Keratinocyte (primary cell): ENCODE results near the gene CNTNAP1.
A peak's percentile ranks its signal among the peaks of the same experiment; 100 is the strongest.

Source experiments
- EZH2 ChIP-seq: IDR thresholded peaks from one replicate; pipeline ENCODE4 v1.6.1; 2012; ENCODE audit warnings: inconsistent platforms, mild to moderate bottlenecking, low read length, moderate library complexity
- TF ChIP-seq, protein P1 (sequence below), 3 experiments: IDR thresholded peaks in 1 of 3; conservative IDR thresholded peaks in 1 of 3; optimal IDR thresholded peaks in 1 of 3; 2 replicates in 2 of 3; 3 replicates in 1 of 3; pipeline versions ENCODE3 to v1.5.1; 2011; ENCODE audit warnings: low read length in 3 of 3, mild to moderate bottlenecking in 3 of 3, moderate library complexity in 2 of 3, control low read depth in 1 of 3, inconsistent platforms in 1 of 3; ENCODE audit not compliant: insufficient read depth in 2 of 3; ENCODE audit errors: extremely low read depth in 1 of 3

DNA sequence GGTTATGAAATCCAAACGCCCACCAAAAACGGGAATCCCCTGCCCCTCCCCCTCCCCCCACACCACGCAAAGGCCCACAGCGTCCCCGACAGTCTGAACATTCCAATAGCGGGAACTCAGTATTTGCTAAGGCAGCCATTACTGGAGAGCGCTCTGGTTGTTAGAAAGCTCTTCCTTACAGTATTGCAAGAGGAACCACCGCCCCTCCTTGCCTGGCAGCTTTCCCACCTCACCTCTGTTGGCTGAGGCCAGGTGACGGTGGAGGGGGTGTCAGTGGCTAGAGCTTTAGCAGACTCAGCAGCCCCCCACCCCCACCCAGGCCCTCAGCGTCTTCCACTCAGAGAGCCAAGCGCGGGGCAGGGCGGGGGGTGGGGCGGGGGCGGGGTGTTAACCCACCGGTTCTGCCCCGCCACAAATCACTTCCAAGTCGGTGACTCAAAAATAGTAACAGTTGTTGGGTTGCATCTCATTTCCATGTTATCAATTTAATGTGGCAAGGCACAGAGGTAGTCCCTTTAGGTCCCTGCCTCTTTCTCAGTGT lies 3.3 kb upstream of the CNTNAP1 start:
- TF ChIP-seq, protein P1, sequence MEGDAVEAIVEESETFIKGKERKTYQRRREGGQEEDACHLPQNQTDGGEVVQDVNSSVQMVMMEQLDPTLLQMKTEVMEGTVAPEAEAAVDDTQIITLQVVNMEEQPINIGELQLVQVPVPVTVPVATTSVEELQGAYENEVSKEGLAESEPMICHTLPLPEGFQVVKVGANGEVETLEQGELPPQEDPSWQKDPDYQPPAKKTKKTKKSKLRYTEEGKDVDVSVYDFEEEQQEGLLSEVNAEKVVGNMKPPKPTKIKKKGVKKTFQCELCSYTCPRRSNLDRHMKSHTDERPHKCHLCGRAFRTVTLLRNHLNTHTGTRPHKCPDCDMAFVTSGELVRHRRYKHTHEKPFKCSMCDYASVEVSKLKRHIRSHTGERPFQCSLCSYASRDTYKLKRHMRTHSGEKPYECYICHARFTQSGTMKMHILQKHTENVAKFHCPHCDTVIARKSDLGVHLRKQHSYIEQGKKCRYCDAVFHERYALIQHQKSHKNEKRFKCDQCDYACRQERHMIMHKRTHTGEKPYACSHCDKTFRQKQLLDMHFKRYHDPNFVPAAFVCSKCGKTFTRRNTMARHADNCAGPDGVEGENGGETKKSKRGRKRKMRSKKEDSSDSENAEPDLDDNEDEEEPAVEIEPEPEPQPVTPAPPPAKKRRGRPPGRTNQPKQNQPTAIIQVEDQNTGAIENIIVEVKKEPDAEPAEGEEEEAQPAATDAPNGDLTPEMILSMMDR (optimal IDR thresholded peaks at IDR 0.05 in 1 of 3, IDR thresholded peaks at IDR 0.05 in 1 of 3, conservative IDR thresholded peaks at IDR 0.05 in 1 of 3; ENCODE audit: extremely low read depth in 1 of 3, insufficient read depth in 2 of 3, low read length in 3 of 3): peak in 1 of 3 experiments; percentile 18
- no peak for TF ChIP-seq EZH2
